DOHH2 (cell line): ENCODE data around the gene XRCC6.

Experiments used
- EZH2phosphoT487 ChIP-seq: fragments of 200-600 bp; sonication (generic); IDR thresholded peaks from 2 replicates; pipeline ENCODE4 v1.6.1; 2017; ENCODE audit warnings: borderline replicate concordance, mild to moderate bottlenecking, antibody characterized with exemption, low read length, moderate library complexity, mixed read lengths
- TF ChIP-seq, protein P1 (sequence below): fragments of 200-600 bp; sonication (generic); IDR thresholded peaks from one replicate; pipeline ENCODE4 v1.5.1; 2014; ENCODE audit warnings: antibody characterized with exemption, mild to moderate bottlenecking, low read depth, low read length; ENCODE audit not compliant: poor library complexity, severe bottlenecking

DNA sequence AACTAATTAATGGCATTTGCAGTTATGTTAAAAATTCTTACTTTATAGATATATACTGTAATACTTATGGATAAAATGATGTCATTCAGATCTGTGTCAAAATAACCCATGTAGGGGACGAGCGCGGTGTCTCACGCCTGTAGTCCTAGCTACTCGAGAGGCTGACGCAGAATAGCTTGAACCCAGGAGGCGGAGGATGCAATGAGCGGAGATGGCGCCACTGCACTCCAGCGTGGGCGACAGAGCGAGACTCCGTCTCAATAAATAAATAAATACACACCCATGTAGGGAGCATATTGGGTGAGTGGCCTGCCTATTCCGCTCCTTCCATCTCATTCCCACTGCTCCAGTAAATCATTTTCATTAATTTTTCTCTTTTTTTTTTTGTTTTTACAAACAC is 60.5 kb downstream of the XRCC6 start:
- TF ChIP-seq, protein P1, sequence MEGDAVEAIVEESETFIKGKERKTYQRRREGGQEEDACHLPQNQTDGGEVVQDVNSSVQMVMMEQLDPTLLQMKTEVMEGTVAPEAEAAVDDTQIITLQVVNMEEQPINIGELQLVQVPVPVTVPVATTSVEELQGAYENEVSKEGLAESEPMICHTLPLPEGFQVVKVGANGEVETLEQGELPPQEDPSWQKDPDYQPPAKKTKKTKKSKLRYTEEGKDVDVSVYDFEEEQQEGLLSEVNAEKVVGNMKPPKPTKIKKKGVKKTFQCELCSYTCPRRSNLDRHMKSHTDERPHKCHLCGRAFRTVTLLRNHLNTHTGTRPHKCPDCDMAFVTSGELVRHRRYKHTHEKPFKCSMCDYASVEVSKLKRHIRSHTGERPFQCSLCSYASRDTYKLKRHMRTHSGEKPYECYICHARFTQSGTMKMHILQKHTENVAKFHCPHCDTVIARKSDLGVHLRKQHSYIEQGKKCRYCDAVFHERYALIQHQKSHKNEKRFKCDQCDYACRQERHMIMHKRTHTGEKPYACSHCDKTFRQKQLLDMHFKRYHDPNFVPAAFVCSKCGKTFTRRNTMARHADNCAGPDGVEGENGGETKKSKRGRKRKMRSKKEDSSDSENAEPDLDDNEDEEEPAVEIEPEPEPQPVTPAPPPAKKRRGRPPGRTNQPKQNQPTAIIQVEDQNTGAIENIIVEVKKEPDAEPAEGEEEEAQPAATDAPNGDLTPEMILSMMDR, result peak; percentile 21
- no peak for TF ChIP-seq EZH2phosphoT487
